ENCODE results near the gene LRTM2. TPM values are rescaled to one million over a fixed set of nuclear protein-coding genes. Genes with fewer than 3 reads are reported as not detected.
A peak's percentile ranks its signal among the peaks of the same experiment; 100 is the strongest.

LRTM2 gene
- total RNA-seq, 1 experiment from 2014 or later, result not detected

- Histone ChIP-seq H3K9me2 (replicated peaks; ENCODE audit: insufficient read depth, low read length) (no peaks in the 10 kb centered on the region), H2AFZ (ENCODE audit: low read length) (no peak overlapping the region), H3K4me2 (ENCODE audit: low read depth, low read length, poor library complexity, severe bottlenecking) (no peak overlapping the region), H4K20me1 (ENCODE audit: insufficient read depth, low read depth, low read length) (peaks cover 7% of the 10 kb centered on the region; the same call in 1 of the 2 replicates), H3K79me2 (ENCODE audit: low read length) (no peaks in the 10 kb centered on the region), H3K4me1 (ENCODE audit: low read length) (peaks cover 43% of the 10 kb centered on the region), H3K27ac (ENCODE audit: low read length) (no peak overlapping the region), H3K36me3 (ENCODE audit: insufficient read depth, low read length) (no peaks in the 10 kb centered on the region), H3K9ac (ENCODE audit: low read length) (no peak overlapping the region), H3K9me3 (ENCODE audit: low read length) (no peaks in the 10 kb centered on the region), H3K27me3 (ENCODE audit: low read length) (no peaks in the 10 kb centered on the region), H3K4me3 (ENCODE audit: low read length) (no peak overlapping the region)
- DNase-seq, result no peak
Observed at GRCh38 chr12:1844223-1844622, 23.9 kb downstream of the LRTM2 start.

DNA sequence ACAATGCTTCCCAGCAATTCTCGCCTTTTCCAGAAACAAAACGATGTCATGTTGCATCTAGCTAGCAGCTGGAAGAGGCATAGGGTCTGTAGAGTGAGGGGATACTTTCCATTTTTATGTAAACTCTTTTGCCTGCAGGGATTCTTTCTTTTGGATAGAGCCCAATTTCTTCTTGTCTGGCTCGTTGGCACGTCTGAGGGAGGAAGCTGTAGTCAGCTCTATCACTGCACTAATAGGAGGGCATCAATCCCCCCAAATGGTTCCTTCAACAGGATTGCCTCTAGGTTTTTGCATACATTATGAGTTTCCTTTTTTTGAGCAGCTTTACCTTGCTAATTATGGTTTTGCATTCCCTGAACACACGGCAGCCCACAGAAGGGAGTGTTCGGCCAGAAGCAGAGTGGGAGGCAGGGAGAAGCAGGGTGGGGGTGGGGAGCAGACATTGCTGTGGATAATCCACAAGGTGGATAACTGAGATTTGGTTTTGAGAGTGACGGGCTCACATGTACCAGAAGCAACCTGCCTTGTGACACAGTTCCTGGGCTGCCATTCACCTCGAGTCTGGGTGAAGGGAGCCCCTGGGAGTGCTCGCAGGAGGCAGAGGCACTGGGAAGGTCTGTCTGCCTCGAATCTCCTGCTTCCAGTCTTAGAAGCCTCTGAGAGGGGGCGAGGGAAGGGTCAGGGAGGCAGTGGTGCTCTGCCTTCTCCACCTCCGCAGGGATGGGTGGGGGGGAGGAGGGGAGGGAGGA lies 24.5 kb downstream of the LRTM2 start:
- Histone ChIP-seq H3K9me2 (replicated peaks; ENCODE audit: insufficient read depth, low read length) (no peaks in the 10 kb centered on the region), H3K9me3 (ENCODE audit: low read length) (no peaks in the 10 kb centered on the region), H4K20me1 (ENCODE audit: insufficient read depth, low read depth, low read length) (peaks cover 7% of the 10 kb centered on the region; the same call in 1 of the 2 replicates), H3K9ac (ENCODE audit: low read length) (no peak overlapping the region), H3K4me1 (ENCODE audit: low read length) (peaks cover 44% of the 10 kb centered on the region), H3K4me3 (ENCODE audit: low read length) (no peak overlapping the region), H3K27ac (ENCODE audit: low read length) (no peak overlapping the region), H3K36me3 (ENCODE audit: insufficient read depth, low read length) (no peaks in the 10 kb centered on the region), H2AFZ (ENCODE audit: low read length) (no peak overlapping the region), H3K4me2 (ENCODE audit: low read depth, low read length, poor library complexity, severe bottlenecking) (peak overlapping the region; percentile 58), H3K79me2 (ENCODE audit: low read length) (no peaks in the 10 kb centered on the region), H3K27me3 (ENCODE audit: low read length) (no peaks in the 10 kb centered on the region)
- peak; percentile 64 for DNase-seq

- no peak for DNase-seq
- H3K9me2 ChIP-seq (replicated peaks; ENCODE audit: insufficient read depth, low read length), result no peaks in the 10 kb centered on the region
- peaks cover 7% of the 10 kb centered on the region; the same call in 1 of the 2 replicates for H4K20me1 ChIP-seq (ENCODE audit: insufficient read depth, low read depth, low read length)
- H2AFZ ChIP-seq (ENCODE audit: low read length), result no peak overlapping the region
- no peaks in the 10 kb centered on the region for H3K27me3 ChIP-seq (ENCODE audit: low read length)
- H3K79me2 ChIP-seq (ENCODE audit: low read length), result no peaks in the 10 kb centered on the region
- no peak overlapping the region for H3K4me3 ChIP-seq (ENCODE audit: low read length)
- peak overlapping the region; percentile 58 for H3K4me2 ChIP-seq (ENCODE audit: low read depth, low read length, poor library complexity, severe bottlenecking)
- H3K27ac ChIP-seq (ENCODE audit: low read length), result no peak overlapping the region
- H3K9me3 ChIP-seq (ENCODE audit: low read length), result no peaks in the 10 kb centered on the region
- no peak overlapping the region for H3K9ac ChIP-seq (ENCODE audit: low read length)
- H3K36me3 ChIP-seq (ENCODE audit: insufficient read depth, low read length), result no peaks in the 10 kb centered on the region
- H3K4me1 ChIP-seq (ENCODE audit: low read length), result peaks cover 44% of the 10 kb centered on the region
Observed at GRCh38 chr12:1845427-1845826, 25.1 kb downstream of the LRTM2 start.

DNA sequence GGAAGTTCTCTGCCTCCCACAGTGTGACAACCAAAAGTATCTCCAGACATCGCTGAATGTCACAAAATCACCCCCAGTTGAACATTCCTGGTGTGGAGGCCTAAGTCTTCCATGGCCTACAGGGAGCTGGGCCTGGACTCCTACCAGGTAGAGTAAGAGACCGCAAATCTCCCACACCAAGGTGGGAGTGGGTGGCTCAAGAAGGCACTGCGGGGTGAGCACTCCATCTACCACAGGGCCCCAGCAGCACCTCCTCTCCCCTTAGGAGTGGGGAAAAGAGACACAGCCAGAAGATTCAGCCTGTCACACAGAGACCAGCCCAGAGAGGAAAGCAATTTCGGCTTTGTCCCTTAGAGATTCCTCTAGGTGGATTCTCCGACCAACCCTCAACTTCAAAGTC lies 25.5 kb downstream of the LRTM2 start:
- no peak overlapping the region for H3K4me3 ChIP-seq (ENCODE audit: low read length)
- peaks cover 44% of the 10 kb centered on the region for H3K4me1 ChIP-seq (ENCODE audit: low read length)
- H3K36me3 ChIP-seq (ENCODE audit: insufficient read depth, low read length), result no peaks in the 10 kb centered on the region
- H3K27me3 ChIP-seq (ENCODE audit: low read length), result no peaks in the 10 kb centered on the region
- H2AFZ ChIP-seq (ENCODE audit: low read length), result no peak overlapping the region
- no peak overlapping the region for H3K4me2 ChIP-seq (ENCODE audit: low read depth, low read length, poor library complexity, severe bottlenecking)
- peaks cover 7% of the 10 kb centered on the region; the same call in 1 of the 2 replicates for H4K20me1 ChIP-seq (ENCODE audit: insufficient read depth, low read depth, low read length)
- DNase-seq, result no peak
- H3K9ac ChIP-seq (ENCODE audit: low read length), result no peak overlapping the region
- no peaks in the 10 kb centered on the region for H3K9me2 ChIP-seq (replicated peaks; ENCODE audit: insufficient read depth, low read length)
- H3K79me2 ChIP-seq (ENCODE audit: low read length), result no peaks in the 10 kb centered on the region
- H3K9me3 ChIP-seq (ENCODE audit: low read length), result no peaks in the 10 kb centered on the region
- H3K27ac ChIP-seq (ENCODE audit: low read length), result no peak overlapping the region

GRCh38 chr12:1846421-1847405 lies 26.3 kb downstream of the LRTM2 start:
- H4K20me1 ChIP-seq (ENCODE audit: insufficient read depth, low read depth, low read length), result peaks cover 7% of the 10 kb centered on the region; the same call in 1 of the 2 replicates

GRCh38 chr12:1847411-1847810 lies 27.0 kb downstream of the LRTM2 start:
- H3K36me3 ChIP-seq (ENCODE audit: insufficient read depth, low read length), result no peaks in the 10 kb centered on the region
- H3K79me2 ChIP-seq (ENCODE audit: low read length), result no peaks in the 10 kb centered on the region
- no peak for DNase-seq
- no peak overlapping the region for H3K4me3 ChIP-seq (ENCODE audit: low read length)
- peaks cover 38% of the 10 kb centered on the region for H3K4me1 ChIP-seq (ENCODE audit: low read length)
- H3K9me3 ChIP-seq (ENCODE audit: low read length), result no peaks in the 10 kb centered on the region
- H3K9ac ChIP-seq (ENCODE audit: low read length), result no peak overlapping the region
- H3K27me3 ChIP-seq (ENCODE audit: low read length), result no peaks in the 10 kb centered on the region
- H3K4me2 ChIP-seq (ENCODE audit: low read depth, low read length, poor library complexity, severe bottlenecking), result no peak overlapping the region
- no peak overlapping the region for H2AFZ ChIP-seq (ENCODE audit: low read length)
- H4K20me1 ChIP-seq (ENCODE audit: insufficient read depth, low read depth, low read length), result peaks cover 7% of the 10 kb centered on the region; the same call in 1 of the 2 replicates
- no peaks in the 10 kb centered on the region for H3K9me2 ChIP-seq (replicated peaks; ENCODE audit: insufficient read depth, low read length)
- H3K27ac ChIP-seq (ENCODE audit: low read length), result no peak overlapping the region

More at GRCh38 chr12:1846421-1847405, 26.3 kb downstream of the LRTM2 start:
- H3K9me2 ChIP-seq (replicated peaks; ENCODE audit: insufficient read depth, low read length), result no peaks in the 10 kb centered on the region
- H3K9me3 ChIP-seq (ENCODE audit: low read length), result no peaks in the 10 kb centered on the region
- no peak for DNase-seq
- H3K27me3 ChIP-seq (ENCODE audit: low read length), result no peaks in the 10 kb centered on the region
- H3K9ac ChIP-seq (ENCODE audit: low read length), result no peak overlapping the region
- H3K4me1 ChIP-seq (ENCODE audit: low read length), result peaks cover 44% of the 10 kb centered on the region
- H3K27ac ChIP-seq (ENCODE audit: low read length), result no peak overlapping the region
- no peak overlapping the region for H2AFZ ChIP-seq (ENCODE audit: low read length)
- no peaks in the 10 kb centered on the region for H3K36me3 ChIP-seq (ENCODE audit: insufficient read depth, low read length)
- H3K4me2 ChIP-seq (ENCODE audit: low read depth, low read length, poor library complexity, severe bottlenecking), result no peak overlapping the region
- H3K79me2 ChIP-seq (ENCODE audit: low read length), result no peaks in the 10 kb centered on the region
- H3K4me3 ChIP-seq (ENCODE audit: low read length), result no peak overlapping the region

DNA sequence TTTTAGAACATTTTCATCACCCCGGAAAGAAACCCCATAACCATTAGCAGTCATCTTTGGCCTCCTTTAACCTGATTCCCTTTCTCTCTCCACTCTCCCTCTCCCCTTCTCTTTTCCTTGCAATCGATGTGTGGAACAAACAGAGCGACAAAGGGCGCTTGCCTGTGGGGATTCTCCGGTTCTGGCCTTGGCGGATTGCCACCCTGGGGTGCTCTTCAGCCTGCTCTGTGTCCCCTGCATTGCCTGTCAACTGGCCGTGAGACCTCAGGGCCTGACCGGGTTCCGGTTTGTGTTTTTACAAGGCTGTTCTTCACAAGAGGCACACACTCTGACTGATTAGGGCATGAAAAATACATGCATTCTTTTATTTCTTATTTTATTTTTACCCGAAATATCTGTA lies 27.8 kb downstream of the LRTM2 start:
- Histone ChIP-seq H3K9ac (ENCODE audit: low read length) (no peak overlapping the region), H3K4me3 (ENCODE audit: low read length) (no peak overlapping the region), H3K9me2 (replicated peaks; ENCODE audit: insufficient read depth, low read length) (no peaks in the 10 kb centered on the region), H3K27ac (ENCODE audit: low read length) (no peak overlapping the region), H3K36me3 (ENCODE audit: insufficient read depth, low read length) (no peaks in the 10 kb centered on the region), H3K79me2 (ENCODE audit: low read length) (no peaks in the 10 kb centered on the region), H3K4me2 (ENCODE audit: low read depth, low read length, poor library complexity, severe bottlenecking) (no peak overlapping the region), H3K4me1 (ENCODE audit: low read length) (peaks cover 32% of the 10 kb centered on the region), H3K27me3 (ENCODE audit: low read length) (no peaks in the 10 kb centered on the region), H4K20me1 (ENCODE audit: insufficient read depth, low read depth, low read length) (peaks cover 7% of the 10 kb centered on the region; the same call in 1 of the 2 replicates), H3K9me3 (ENCODE audit: low read length) (no peaks in the 10 kb centered on the region), H2AFZ (ENCODE audit: low read length) (no peak overlapping the region)
- DNase-seq, result no peak

- Histone ChIP-seq H3K9me2 (replicated peaks; ENCODE audit: insufficient read depth, low read length) (no peaks in the 10 kb centered on the region), H3K36me3 (ENCODE audit: insufficient read depth, low read length) (no peaks in the 10 kb centered on the region), H2AFZ (ENCODE audit: low read length) (no peak overlapping the region), H3K4me3 (ENCODE audit: low read length) (no peak overlapping the region), H3K9me3 (ENCODE audit: low read length) (no peaks in the 10 kb centered on the region), H3K4me1 (ENCODE audit: low read length) (peaks cover 32% of the 10 kb centered on the region), H3K4me2 (ENCODE audit: low read depth, low read length, poor library complexity, severe bottlenecking) (no peak overlapping the region), H3K27ac (ENCODE audit: low read length) (no peak overlapping the region), H4K20me1 (ENCODE audit: insufficient read depth, low read depth, low read length) (peaks cover 7% of the 10 kb centered on the region; the same call in 1 of the 2 replicates), H3K27me3 (ENCODE audit: low read length) (no peaks in the 10 kb centered on the region), H3K79me2 (ENCODE audit: low read length) (no peaks in the 10 kb centered on the region), H3K9ac (ENCODE audit: low read length) (no peak overlapping the region)
- no peak for DNase-seq
Observed at GRCh38 chr12:1848745-1849144, 28.4 kb downstream of the LRTM2 start.

Measured in Karpas-422 (cell line).